ENCODE data around the gene POU4F2.
"Not testable (repeated sequence)": the region's sequence is repeated elsewhere in the genome, so short reads cannot be mapped to it uniquely, and the experiment has no call there.

The POU4F2 gene

GRCh38 chr4:146655521-146655856 is 16.8 kb downstream of the POU4F2 start:
- DNase-seq: no peak

GRCh38 chr4:146661367-146661766 is 22.7 kb downstream of the POU4F2 start:
- no peak for DNase-seq

DNA sequence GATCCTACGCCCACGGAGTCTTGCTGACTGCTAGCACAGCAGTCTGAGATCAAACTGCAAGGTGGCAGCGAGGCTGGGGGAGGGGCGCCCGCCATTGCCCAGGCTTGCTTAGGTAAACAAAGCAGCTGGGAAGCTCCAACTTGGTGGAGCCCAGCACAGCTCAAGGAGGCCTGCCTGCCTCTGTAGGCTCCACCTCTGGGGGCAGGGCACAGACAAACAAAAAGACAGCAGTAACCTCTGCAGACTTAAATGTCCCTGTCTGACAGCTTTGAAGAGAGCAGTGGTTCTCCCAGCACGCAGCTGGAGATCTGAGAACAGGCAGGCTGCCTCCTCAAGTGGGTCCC is 25.2 kb downstream of the POU4F2 start:
- not testable (repeated sequence) for DNase-seq

DNA sequence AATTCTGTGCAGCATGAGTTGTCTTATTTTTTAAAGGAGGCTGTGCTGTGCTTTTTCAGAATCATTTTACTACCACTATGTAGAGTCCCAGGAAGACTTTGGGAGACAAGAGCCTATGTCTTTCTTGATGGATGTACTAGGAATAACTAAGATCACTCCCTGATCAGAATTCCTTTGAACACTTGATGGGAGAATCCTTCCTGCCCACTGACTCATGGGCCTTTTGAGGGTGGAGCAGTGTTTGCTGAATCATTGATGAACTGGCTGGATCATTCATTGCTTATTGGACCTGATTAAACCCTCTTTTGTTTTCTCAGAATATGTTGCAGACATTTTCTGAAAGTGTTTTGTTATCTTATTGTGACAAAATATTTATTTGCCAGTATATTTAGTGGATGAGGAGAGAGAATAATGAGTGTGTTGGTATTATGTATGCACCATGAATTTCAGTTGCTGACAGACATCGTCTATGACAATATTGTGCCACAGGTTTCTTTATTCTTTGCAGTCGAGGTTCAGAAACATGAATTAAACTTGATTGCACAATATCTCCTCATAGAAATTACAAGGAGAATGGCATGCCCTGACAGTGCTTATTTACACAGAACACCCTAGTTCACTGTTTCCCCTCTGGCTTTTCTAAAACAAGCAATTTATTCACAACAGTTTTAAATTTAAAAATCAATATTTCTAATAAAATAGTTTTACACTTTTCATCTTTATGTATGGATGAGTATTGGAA is 36.3 kb downstream of the POU4F2 start:
- no peak for DNase-seq

All from T-helper 9 cell (primary cell).